HG02938 (cell line): Measurements from ENCODE around the gene TTYH2.

Experiments
- ATAC-seq: cut with Tn5 transposase; IDR thresholded peaks from one replicate; pipeline ENCODE4 v1.9.1; 2021; ENCODE audit warnings: mild to moderate bottlenecking, moderate library complexity; ENCODE audit not compliant: unreplicated experiment

TTYH2 gene

DNA sequence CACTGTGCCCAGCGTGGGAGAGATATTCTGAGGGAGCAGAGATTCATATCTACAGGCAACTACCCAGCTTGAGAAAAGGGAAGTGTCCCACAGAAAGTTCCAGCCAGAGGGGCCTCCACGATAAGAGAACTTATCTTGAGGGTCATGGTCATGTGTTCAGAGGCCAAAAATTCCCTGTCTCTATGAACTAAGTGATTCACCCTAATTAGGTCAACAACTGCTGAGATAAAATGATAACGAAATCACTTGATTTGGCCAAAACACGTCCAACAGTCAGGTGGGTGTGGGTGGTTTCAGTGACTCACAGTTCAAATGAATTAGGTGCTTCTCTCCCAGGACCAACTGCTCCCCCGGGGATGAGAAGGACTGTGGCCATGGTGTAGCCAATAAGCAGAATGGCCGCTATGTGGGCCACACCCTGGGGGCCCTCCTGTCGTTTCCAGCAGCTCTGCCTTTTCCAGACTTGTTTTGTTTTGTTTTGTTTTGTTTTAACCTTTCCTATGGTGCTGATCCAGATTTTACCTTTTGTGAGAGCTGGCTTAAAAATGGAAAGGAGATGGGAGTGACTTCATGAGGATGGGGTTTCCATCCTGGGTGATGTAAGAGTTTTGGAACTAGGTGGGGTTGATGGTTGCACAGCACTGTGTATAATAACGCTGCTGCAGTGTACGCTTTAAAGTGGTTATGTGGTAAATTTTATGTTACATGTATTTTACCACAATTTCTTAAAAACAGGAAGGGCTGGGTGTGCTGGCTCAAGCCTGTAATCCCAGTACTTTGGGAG lies 69.4 kb downstream of the TTYH2 start:
- no peak for ATAC-seq

DNA sequence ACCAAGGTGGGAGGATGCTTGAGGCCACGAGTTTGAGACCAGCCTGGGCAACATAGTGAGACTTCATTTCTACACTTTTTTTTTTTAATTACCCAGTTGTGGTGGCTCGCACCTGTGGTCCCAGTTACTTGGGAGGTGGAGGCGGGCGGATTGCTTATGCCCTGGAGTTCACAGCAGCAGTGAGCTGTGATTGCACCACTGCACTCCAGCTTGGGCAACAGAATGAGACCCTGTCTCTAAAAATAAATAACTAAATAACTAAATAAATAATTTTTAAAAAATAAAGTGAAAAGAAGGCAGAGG lies 70.0 kb downstream of the TTYH2 start:
- no peak for ATAC-seq

DNA sequence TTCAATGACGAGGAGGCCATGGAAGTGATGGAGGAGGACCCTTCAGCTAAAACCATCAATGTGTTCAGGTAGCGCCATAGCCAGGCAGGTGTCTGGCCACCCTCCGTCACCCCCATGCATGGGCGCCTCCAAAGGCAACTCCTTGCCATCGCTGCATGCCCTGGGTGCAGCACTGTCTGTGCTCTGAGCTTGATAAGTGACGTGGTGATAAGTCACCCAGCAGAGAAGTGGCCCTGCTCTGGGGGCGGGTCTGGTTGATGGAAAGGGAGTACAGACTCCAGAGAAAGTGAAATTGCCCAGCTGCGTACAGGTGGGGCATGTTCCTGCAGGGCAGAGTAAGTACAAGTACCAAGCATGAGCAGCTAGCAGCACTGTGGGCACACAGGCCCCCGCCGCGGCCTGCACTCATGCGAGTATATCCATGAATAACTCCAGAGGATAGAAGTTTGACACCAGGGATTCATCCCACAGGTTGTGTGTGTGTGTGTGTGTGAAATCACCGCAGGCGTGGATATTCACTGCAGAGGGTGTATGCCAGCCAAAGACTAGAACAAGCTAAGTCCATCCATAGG lies 73.7 kb downstream of the TTYH2 start:
- ATAC-seq, result no peak

- ATAC-seq, result no peak
Measured at GRCh38 chr17:74288785-74289184, 75.4 kb downstream of the TTYH2 start.

- no peak for ATAC-seq
Measured at GRCh38 chr17:74289688-74290087, 76.3 kb downstream of the TTYH2 start.

DNA sequence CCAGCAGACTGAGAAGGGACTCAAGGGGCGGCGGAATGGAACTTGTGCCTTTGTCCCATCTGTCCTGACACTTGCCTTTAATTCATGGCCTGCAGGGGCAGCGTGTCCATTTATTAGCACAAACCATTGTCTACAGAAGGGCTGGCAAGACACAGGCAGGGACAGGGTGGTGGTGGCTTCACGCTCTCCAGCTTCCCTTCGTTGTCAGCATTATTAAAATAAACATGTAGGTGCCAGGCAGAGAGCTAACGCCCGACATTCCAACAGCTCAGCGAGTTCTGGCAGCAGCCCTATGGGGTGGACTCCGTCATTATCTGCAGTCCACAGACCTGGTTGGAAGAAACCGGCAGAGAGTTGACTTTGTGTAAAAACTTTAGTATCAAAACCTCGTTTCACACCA lies 77.0 kb downstream of the TTYH2 start:
- ATAC-seq, result no peak

- ATAC-seq, result no peak
Measured at GRCh38 chr17:74292495-74292894, 79.1 kb downstream of the TTYH2 start.

DNA sequence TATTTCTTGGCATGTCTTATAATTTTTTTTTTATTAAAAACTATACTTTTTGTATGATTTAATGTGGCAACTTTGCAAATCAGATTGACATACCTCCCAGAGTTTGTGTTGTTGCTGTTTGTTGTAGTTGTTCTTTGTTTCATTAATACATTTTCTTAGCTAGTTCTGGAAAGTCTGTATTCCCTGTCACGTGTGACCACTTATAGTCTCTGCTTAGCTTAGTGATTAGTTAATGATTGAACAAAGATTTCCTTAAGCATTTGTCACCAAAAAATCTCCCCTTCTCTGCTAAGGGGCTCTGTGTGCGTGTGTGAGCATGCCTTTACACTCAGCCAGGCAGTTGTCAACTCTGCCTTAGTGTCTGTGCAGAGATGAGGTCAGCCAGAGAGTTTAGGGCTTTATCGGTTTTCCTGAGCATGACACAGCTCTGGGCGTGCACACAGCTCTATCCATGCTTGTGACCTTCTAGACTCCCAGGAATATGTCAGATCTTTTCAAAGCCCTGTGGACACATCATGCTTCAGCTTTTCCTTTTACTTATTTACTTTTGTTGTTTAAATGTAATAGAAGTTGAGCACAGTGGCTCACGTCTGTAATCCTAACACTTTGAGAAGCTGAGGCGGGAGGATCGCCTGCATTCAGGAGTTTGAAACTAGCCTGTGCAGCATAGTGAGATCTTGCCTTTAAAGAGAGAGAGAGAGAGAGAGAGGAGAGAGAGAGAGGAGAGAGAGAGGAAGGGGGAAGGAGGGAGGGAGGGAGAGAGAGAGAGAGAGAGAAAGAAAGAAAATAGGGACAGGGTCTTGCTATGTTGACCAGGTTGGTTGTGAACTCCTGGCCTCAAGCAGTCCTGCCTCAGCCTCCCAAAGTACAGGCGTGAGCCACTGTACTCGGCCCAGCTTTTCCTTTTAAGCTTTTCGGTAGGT lies 82.5 kb downstream of the TTYH2 start:
- ATAC-seq, result no peak

DNA sequence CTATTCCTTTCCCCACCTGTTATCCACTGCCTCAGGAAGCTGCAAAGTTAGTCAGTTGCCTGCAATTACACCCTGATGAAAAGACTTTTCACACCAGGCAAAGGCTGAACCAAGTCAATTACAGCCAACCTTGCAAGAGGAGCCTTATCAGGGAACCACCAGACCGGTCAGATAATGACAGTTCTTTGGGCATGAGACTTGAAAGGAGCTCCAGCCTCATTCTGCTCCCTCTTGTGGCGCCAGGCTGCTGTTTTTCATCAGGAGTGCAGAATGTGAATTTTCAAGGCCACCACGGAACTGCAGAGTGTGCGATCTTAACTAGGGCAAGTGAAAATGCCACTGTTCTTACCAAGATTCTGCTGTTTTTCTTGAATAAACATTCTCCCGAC lies 83.2 kb downstream of the TTYH2 start:
- no peak for ATAC-seq

DNA sequence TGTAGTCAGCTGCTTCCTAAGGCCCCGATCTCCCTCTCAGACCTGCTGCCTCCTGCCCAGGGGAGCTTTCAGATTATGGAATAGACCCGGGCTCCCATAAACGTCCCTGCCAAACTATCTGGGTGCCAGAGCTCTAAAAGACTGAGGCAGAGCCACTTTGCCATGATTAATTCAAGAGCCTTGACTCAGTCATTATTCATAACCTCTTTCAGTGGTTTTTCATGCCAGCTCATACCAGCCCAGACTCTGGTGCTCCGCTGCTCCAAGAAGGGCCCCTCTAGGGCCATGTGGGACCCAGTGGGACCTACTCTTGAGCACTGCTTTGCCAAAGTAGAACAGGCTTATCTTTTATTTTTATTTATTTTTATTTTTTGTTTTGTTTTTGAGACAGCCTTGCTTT lies 84.6 kb downstream of the TTYH2 start:
- no peak for ATAC-seq

- ATAC-seq, result no peak
Measured at GRCh38 chr17:74298778-74299177, 85.4 kb downstream of the TTYH2 start.

DNA sequence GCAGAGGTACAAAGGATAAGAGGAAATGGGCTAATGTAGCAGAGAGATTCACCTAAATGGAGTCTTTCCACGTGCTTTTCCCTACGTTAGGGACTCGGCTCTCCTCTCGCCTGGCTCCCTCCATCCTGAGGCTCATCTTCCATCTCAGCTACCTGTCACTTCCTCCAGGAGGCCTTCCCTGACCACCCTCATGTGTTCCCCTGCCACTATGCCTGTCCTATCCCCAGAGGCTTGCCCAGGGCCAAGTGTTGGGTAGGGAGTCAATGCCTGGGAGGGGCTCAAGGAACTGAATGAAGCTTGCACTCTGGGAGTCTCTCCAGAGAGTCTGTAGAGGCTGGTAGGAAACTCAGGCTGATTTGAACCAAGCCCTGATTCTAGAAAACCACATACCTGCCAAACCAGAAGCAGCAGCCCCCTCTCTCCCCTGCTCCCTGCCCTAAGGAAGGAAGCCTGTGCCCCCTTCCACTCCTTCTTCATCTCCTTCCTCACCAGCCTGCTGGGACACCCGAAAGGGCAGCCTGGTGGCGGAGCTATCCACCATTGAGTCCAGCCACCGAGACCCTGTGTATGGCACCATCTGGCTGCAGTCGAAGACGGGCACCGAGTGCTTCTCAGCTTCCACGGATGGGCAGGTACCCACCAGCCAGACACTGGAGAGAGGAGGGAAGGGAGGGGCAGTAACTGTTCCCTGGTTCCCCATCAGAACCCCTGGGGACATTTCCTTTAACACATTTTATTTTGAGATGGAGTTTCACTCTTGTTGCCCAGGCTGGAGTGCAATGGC lies 86.0 kb downstream of the TTYH2 start:
- no peak for ATAC-seq

DNA sequence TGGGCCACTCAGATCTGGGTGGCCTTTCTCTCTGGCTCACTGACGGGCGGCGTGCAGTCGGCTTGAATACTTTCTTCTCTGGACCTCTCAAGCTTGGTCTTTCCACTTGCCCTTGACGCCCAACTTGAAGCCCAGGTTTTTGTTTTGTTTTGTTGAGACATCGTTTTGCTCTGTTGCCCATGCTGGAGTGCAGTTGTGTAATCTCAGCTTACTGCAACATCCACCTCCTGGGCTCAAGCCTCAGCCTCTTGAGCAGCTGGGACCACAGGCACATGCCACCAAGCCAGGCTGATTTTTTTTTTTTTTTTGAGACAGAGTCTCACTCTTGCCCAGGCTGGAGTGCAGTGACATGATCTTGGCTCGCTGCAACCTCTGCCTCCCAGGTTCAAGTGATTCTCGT lies 89.9 kb downstream of the TTYH2 start:
- no peak for ATAC-seq

- no peak for ATAC-seq
Measured at GRCh38 chr17:74304184-74304583, 90.8 kb downstream of the TTYH2 start.

GRCh38 chr17:74305865-74306654 lies 92.7 kb downstream of the TTYH2 start:
- ATAC-seq, result no peak

GRCh38 chr17:74307984-74308773 lies 94.8 kb downstream of the TTYH2 start:
- no peak for ATAC-seq

GRCh38 chr17:74309902-74310301 lies 96.5 kb downstream of the TTYH2 start:
- ATAC-seq, result no peak
